ENCODE data around the gene GPR160. TPM values are rescaled to one million over a fixed set of nuclear protein-coding genes. Genes with fewer than 3 reads are reported as not detected.

GPR160 gene
- total RNA-seq, 1 experiment from 2014 or later: 15.7 TPM

GRCh38 chr3:170063691-170064090, 25.9 kb downstream of the GPR160 start:
- H3K79me2 ChIP-seq (ENCODE audit: low read length): no peaks in the 10 kb centered on the region
- DNase-seq: no peak
- H3K4me3 ChIP-seq (ENCODE audit: low read length): no peak overlapping the region
- no peaks in the 10 kb centered on the region for H4K20me1 ChIP-seq (ENCODE audit: low read length)
- H3K9me2 ChIP-seq (replicated peaks; ENCODE audit: low read length): no peaks in the 10 kb centered on the region
- no peaks in the 10 kb centered on the region for H3F3A ChIP-seq (ENCODE audit: low read length, unreplicated experiment)
- no peaks in the 10 kb centered on the region for H3K4me1 ChIP-seq (ENCODE audit: insufficient read depth, low read length)
- intact Hi-C loops (cut with micrococcal nuclease): no loop called here
- H3K27ac ChIP-seq (ENCODE audit: low read length): no peak overlapping the region
- no TSS peak for BruUV-seq (replicated peaks)
- H3K9ac ChIP-seq (ENCODE audit: low read length): no peak overlapping the region
- H3K9me3 ChIP-seq (ENCODE audit: low read length): no peaks in the 10 kb centered on the region
- CTCF ChIA-PET: no interaction called here
- H3K36me3 ChIP-seq (ENCODE audit: low read depth, low read length): no peaks in the 10 kb centered on the region
- no peak for ATAC-seq
- POLR2A ChIA-PET (ENCODE audit: unreplicated experiment): no interaction called here
- H3K4me2 ChIP-seq (ENCODE audit: low read length): no peak overlapping the region
- TF ChIP-seq EZH2phosphoT487 (IDR thresholded peaks at IDR 0.05; ENCODE audit: borderline replicate concordance, low read length) (no peak), CTCF (conservative IDR thresholded peaks at IDR 0.05; ENCODE audit: low read depth, low read length) (no peak), EZH2 (IDR thresholded peaks at IDR 0.05; ENCODE audit: low read length, unreplicated experiment) (no peak)
- H3K27me3 ChIP-seq (ENCODE audit: low read length): no peaks in the 10 kb centered on the region
- H2AFZ ChIP-seq (ENCODE audit: low read length): no peak overlapping the region

GRCh38 chr3:170064108-170064507, 26.3 kb downstream of the GPR160 start:
- ChIA-PET POLR2A (ENCODE audit: unreplicated experiment) (no interaction called here), CTCF (no interaction called here)
- no peaks in the 10 kb centered on the region for H4K20me1 ChIP-seq (ENCODE audit: low read length)

More at GRCh38 chr3:170064108-170064507, 26.3 kb downstream of the GPR160 start:
- Histone ChIP-seq H3K9ac (ENCODE audit: low read length) (no peak overlapping the region), H3K4me1 (ENCODE audit: insufficient read depth, low read length) (no peaks in the 10 kb centered on the region), H3K27me3 (ENCODE audit: low read length) (no peaks in the 10 kb centered on the region), H3F3A (ENCODE audit: low read length, unreplicated experiment) (no peaks in the 10 kb centered on the region), H3K9me3 (ENCODE audit: low read length) (no peaks in the 10 kb centered on the region), H3K9me2 (replicated peaks; ENCODE audit: low read length) (no peaks in the 10 kb centered on the region), H3K79me2 (ENCODE audit: low read length) (no peaks in the 10 kb centered on the region), H3K27ac (ENCODE audit: low read length) (no peak overlapping the region), H3K4me2 (ENCODE audit: low read length) (no peak overlapping the region), H3K36me3 (ENCODE audit: low read depth, low read length) (no peaks in the 10 kb centered on the region), H3K4me3 (ENCODE audit: low read length) (no peak overlapping the region), H2AFZ (ENCODE audit: low read length) (no peak overlapping the region)
- intact Hi-C loops (cut with micrococcal nuclease): no loop called here
- no TSS peak for BruUV-seq (replicated peaks)
- TF ChIP-seq EZH2 (IDR thresholded peaks at IDR 0.05; ENCODE audit: low read length, unreplicated experiment): no peak
- TF ChIP-seq CTCF (conservative IDR thresholded peaks at IDR 0.05; ENCODE audit: low read depth, low read length): no peak
- no peak for TF ChIP-seq EZH2phosphoT487 (IDR thresholded peaks at IDR 0.05; ENCODE audit: borderline replicate concordance, low read length)
- DNase-seq (no peak), ATAC-seq (no peak)

All from PC-3 (cell line).